CD4-positive, alpha-beta T cell treated with Interleukin-12 subunit alpha and Interleukin-12 subunit beta, for 1 hour (primary cell): Measurements from ENCODE around the gene ROPN1L.
"Not testable (repeated sequence)": the region's sequence is repeated elsewhere in the genome, so short reads cannot be mapped to it uniquely, and the experiment has no call there.

Source experiments
- DNase-seq: peaks from one replicate; pipeline ENCODE4 v3.0.0-alpha.2; 2020

ROPN1L gene

GRCh38 chr5:10503321-10503720 lies 61.6 kb downstream of the ROPN1L start:
- DNase-seq: no peak

GRCh38 chr5:10503997-10504793 lies 62.5 kb downstream of the ROPN1L start:
- DNase-seq: no peak

- no peak for DNase-seq
These were observed 63.9 kb downstream of the ROPN1L start for GRCh38 chr5:10505517-10506095.

GRCh38 chr5:10506535-10506934 lies 64.9 kb downstream of the ROPN1L start:
- DNase-seq: no peak

- DNase-seq: no peak
These were observed 66.0 kb downstream of the ROPN1L start for GRCh38 chr5:10507575-10508096.

DNA sequence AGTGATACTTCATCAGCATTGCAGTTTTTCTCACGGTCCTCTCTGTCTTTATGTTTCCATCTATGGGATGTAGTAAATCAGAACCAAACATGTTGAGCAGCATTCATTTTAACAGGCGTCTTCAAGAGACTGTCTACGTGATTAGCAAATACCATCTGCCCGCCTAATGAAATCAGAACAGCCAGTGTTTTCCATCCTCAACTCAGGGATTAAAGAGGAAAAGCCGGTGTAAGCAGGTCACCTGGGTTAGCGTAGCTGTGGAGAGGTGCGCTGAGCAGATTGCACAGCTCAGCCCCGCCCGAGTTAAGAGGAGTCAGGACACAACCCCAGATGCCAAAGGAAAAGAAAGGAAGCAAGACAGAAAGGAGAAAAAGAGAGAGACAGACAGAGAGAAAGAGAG lies 67.9 kb downstream of the ROPN1L start:
- DNase-seq: no peak

DNA sequence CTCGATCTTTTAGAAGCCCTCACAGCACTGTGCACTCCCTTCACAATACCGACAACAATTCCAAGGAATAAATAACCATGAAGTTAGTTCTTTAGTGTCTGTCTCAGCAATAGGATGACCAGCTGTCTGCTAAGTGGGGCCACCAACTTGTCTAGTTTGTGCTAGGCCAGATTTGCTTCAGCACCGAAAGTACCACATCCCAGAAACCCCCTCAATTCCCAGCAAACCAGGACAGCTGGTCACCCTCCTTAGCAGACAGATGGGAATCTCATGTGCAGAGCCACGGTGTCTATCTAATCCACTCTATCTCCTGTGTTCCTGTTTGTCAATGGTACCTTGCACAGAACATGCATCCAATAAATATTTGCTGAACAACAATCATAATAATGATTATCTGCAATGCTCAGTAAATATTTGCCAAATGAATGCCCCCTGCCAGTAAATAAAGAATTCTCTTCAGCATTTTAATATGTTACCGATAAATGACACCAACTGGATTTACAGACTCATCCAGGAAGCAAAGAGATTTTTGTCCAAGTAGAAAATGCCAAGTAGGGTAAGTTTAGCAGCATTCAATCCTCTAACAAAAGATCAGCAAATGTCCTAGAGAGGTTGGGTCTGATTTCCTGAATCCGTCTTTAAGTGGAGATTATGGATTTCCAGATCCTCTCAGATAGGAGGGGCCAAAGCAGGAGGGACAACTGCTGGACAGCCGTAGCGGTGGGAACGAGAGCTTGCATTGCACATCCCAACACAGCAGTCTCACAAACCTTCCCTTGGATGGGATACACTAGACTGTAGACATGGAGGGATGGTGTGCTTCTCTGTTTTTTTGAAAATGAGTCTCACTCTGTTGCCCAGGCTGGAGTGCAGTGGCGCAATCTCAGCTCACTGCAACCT lies 70.3 kb downstream of the ROPN1L start:
- DNase-seq: no peak

DNA sequence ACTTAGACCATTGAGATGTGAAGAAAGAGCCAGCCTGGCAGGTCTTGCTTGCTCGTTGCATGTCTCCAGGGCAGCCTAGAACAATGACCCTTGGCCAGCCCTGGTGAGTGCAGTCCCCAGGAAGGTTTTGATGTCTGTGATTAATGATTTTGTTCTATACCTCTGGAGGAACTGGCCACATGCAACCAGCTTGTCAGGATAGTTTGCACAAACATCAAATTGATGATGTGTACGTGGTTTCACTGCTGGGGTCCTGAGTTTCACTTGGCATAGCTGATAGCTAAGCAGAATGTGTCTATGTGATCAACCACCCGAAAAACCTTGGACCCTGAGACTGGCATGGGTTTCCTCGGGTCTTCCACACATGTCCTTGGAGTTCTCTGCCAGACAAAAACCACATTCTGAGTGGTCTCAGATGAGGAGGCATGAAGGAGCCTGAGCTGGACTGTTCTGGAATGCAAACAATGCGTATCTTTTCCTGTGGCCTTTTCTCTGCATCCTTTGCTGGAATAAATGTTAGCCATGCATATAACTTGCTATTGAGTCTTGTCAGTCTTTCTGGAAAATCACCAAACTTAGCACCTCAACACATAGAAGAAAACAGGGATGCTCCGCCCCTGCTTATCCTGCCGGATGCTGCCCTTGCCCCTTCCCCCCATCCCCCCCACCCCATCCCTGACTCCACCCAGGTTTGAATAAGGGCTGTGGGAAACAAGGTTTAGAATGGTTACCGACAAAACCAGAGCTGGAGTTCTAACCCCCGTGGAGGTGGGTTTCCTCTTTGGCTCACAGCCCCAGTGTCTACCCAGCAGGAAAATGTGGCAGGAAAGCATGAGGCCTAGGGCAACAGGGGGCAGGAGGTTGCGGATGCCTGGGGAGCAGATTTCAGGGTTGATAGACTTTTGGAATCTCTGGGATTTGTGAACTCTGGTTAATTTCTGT lies 72.1 kb downstream of the ROPN1L start:
- no peak for DNase-seq

DNA sequence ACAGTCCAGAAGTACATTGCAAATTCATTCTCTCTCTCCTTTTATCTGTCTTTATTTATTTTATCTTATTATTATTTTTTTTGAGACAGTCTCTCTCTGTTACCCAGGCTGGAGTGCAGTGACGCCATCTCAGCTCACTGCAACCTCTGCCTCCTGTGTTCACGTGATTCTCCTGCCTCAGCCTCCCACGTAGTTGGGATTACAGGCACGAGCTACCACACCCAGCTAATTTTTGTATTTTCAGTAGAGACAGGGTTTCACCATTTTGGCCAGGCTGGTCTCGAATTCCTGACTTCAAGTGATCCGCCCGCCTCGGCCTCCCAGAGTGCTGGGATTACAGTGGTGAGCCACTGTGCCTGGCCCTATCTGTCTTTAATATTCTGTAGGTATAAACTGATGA lies 72.9 kb downstream of the ROPN1L start:
- DNase-seq: not testable (repeated sequence)
